ENCODE measurements around the gene GLRX2.

DNA sequence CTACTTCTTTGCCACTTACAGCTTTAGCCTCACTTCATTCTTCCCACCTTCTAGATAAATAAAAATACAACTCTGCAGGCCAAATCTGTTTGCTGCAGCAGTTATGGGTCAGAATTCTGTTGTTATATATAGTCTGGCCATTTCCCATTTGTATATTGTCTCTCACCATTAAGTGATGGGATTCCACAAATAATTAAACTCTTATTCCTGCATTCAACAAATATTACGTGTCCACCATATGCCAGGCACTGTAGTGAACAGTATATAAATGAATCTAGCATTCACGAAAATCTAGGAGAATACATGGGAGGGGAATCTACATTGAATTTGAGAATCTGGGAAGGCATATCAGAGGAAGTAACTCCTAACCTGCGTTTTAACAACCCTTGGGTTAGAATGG, 5.7 kb upstream of the GLRX2 start:
- TF ChIP-seq GABPA (IDR thresholded peaks at IDR 0.05 in 1 of 2, conservative IDR thresholded peaks at IDR 0.05 in 1 of 2) (no peak), YY1 (IDR thresholded peaks at IDR 0.05) (no peak), SP1 (IDR thresholded peaks at IDR 0.05) (no peak), RAD21 (IDR thresholded peaks at IDR 0.05) (no peak), JUND (IDR thresholded peaks at IDR 0.05) (no peak)
- TF ChIP-seq, protein P1, sequence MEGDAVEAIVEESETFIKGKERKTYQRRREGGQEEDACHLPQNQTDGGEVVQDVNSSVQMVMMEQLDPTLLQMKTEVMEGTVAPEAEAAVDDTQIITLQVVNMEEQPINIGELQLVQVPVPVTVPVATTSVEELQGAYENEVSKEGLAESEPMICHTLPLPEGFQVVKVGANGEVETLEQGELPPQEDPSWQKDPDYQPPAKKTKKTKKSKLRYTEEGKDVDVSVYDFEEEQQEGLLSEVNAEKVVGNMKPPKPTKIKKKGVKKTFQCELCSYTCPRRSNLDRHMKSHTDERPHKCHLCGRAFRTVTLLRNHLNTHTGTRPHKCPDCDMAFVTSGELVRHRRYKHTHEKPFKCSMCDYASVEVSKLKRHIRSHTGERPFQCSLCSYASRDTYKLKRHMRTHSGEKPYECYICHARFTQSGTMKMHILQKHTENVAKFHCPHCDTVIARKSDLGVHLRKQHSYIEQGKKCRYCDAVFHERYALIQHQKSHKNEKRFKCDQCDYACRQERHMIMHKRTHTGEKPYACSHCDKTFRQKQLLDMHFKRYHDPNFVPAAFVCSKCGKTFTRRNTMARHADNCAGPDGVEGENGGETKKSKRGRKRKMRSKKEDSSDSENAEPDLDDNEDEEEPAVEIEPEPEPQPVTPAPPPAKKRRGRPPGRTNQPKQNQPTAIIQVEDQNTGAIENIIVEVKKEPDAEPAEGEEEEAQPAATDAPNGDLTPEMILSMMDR (IDR thresholded peaks at IDR 0.05; ENCODE audit: low read depth, low read length, missing input control), result no peak
- TF ChIP-seq, protein P2, sequence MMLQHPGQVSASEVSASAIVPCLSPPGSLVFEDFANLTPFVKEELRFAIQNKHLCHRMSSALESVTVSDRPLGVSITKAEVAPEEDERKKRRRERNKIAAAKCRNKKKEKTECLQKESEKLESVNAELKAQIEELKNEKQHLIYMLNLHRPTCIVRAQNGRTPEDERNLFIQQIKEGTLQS (IDR thresholded peaks at IDR 0.05), result no peak
- TF ChIP-seq, protein P3, sequence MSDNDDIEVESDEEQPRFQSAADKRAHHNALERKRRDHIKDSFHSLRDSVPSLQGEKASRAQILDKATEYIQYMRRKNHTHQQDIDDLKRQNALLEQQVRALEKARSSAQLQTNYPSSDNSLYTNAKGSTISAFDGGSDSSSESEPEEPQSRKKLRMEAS (IDR thresholded peaks at IDR 0.05), result no peak
- TF ChIP-seq, protein P4, sequence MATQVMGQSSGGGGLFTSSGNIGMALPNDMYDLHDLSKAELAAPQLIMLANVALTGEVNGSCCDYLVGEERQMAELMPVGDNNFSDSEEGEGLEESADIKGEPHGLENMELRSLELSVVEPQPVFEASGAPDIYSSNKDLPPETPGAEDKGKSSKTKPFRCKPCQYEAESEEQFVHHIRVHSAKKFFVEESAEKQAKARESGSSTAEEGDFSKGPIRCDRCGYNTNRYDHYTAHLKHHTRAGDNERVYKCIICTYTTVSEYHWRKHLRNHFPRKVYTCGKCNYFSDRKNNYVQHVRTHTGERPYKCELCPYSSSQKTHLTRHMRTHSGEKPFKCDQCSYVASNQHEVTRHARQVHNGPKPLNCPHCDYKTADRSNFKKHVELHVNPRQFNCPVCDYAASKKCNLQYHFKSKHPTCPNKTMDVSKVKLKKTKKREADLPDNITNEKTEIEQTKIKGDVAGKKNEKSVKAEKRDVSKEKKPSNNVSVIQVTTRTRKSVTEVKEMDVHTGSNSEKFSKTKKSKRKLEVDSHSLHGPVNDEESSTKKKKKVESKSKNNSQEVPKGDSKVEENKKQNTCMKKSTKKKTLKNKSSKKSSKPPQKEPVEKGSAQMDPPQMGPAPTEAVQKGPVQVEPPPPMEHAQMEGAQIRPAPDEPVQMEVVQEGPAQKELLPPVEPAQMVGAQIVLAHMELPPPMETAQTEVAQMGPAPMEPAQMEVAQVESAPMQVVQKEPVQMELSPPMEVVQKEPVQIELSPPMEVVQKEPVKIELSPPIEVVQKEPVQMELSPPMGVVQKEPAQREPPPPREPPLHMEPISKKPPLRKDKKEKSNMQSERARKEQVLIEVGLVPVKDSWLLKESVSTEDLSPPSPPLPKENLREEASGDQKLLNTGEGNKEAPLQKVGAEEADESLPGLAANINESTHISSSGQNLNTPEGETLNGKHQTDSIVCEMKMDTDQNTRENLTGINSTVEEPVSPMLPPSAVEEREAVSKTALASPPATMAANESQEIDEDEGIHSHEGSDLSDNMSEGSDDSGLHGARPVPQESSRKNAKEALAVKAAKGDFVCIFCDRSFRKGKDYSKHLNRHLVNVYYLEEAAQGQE (IDR thresholded peaks at IDR 0.05), result no peak

All from liver (tissue), 3 donors.